HepG2 (cell line): ENCODE data around the gene LRSAM1. TPM values are rescaled to one million over a fixed set of nuclear protein-coding genes. Genes with fewer than 3 reads are reported as not detected.

ENCODE experiments used
- ARNTL ChIP-seq: sonication (generic); formaldehyde crosslinking; IDR thresholded peaks from 2 replicates; pipeline ENCODE4 v1.4.0; 2020; ENCODE audit warnings: mild to moderate bottlenecking, missing genetic modification reagents
- BRF2 ChIP-seq: sonication (generic); formaldehyde crosslinking; IDR thresholded peaks from 2 replicates; pipeline ENCODE4 v1.8.1; 2022; ENCODE audit warnings: mild to moderate bottlenecking, missing genetic modification reagents
- ERF ChIP-seq: IDR thresholded peaks from 2 replicates; pipeline ENCODE4 v1.6.1; 2018; ENCODE audit warnings: missing biosample characterization, missing genetic modification reagents
- ETV5 ChIP-seq: IDR thresholded peaks from 2 replicates; pipeline ENCODE4 v1.6.1; 2018; ENCODE audit warnings: missing biosample characterization, missing genetic modification reagents, inconsistent platforms, borderline replicate concordance
- FOSL1 ChIP-seq: sonication (generic); formaldehyde crosslinking; IDR thresholded peaks from 2 replicates; pipeline ENCODE4 v1.9.0; 2021; ENCODE audit warnings: missing genetic modification reagents, borderline replicate concordance
- FOXO1 ChIP-seq: sonication (generic); formaldehyde crosslinking; IDR thresholded peaks from 2 replicates; pipeline ENCODE4 v1.4.0; 2020; ENCODE audit warnings: missing genetic modification reagents
- HMGA1 ChIP-seq: sonication (generic); formaldehyde crosslinking; conservative IDR thresholded peaks from 2 replicates; pipeline ENCODE4 v1.4.0; 2020; ENCODE audit warnings: missing genetic modification reagents
- JUND ChIP-seq: sonication (generic); formaldehyde crosslinking; IDR thresholded peaks from 2 replicates; pipeline ENCODE4 v1.8.0; 2022; ENCODE audit warnings: mild to moderate bottlenecking, missing genetic modification reagents
- KDM4B ChIP-seq: sonication (generic); formaldehyde crosslinking; IDR thresholded peaks from 2 replicates; pipeline ENCODE4 v1.4.0; 2020; ENCODE audit warnings: missing genetic modification reagents
- KLF11 ChIP-seq: IDR thresholded peaks from 2 replicates; pipeline ENCODE4 v1.6.1; 2016; ENCODE audit warnings: missing compliant biosample characterization
- MLX ChIP-seq: IDR thresholded peaks from 2 replicates; pipeline ENCODE4 v1.6.1; 2016
- RARG ChIP-seq: sonication (generic); formaldehyde crosslinking; IDR thresholded peaks from 2 replicates; pipeline ENCODE4 v1.4.0; 2020; ENCODE audit warnings: low read depth, mild to moderate bottlenecking, missing genetic modification reagents
- SRSF1 ChIP-seq: fragments of 200-400 bp; formaldehyde crosslinking; optimal IDR thresholded peaks from 2 replicates; pipeline ENCODE3; 2017; ENCODE audit warnings: mild to moderate bottlenecking, low read depth, low read length, moderate library complexity
- SYNCRIP ChIP-seq: fragments of 200-400 bp; formaldehyde crosslinking; IDR thresholded peaks from 2 replicates; pipeline ENCODE4 v1.6.1; 2018; ENCODE audit warnings: mild to moderate bottlenecking, low read depth, low read length; ENCODE audit not compliant: insufficient read depth
- TFDP2 ChIP-seq: sonication (generic); formaldehyde crosslinking; IDR thresholded peaks from 2 replicates; pipeline ENCODE4 v1.4.0; 2020; ENCODE audit warnings: missing genetic modification reagents
- ZBTB37 ChIP-seq: sonication (generic); formaldehyde crosslinking; IDR thresholded peaks from 2 replicates; pipeline ENCODE4 v1.4.0; 2020; ENCODE audit warnings: mild to moderate bottlenecking, missing genetic modification reagents
- ZFP37 ChIP-seq: sonication (generic); formaldehyde crosslinking; IDR thresholded peaks from 2 replicates; pipeline ENCODE4 v1.4.0; 2020; ENCODE audit warnings: missing genetic modification reagents, borderline replicate concordance
- ZMAT3 ChIP-seq: sonication (generic); formaldehyde crosslinking; conservative IDR thresholded peaks from 2 replicates; pipeline ENCODE4 v1.7.0; 2021; ENCODE audit warnings: missing genetic modification reagents
- ZNF343 ChIP-seq: sonication (generic); formaldehyde crosslinking; IDR thresholded peaks from 2 replicates; pipeline ENCODE4 v1.4.0; 2020; ENCODE audit warnings: mild to moderate bottlenecking, missing genetic modification reagents
- ZNF441 ChIP-seq: sonication (generic); formaldehyde crosslinking; IDR thresholded peaks from 2 replicates; pipeline ENCODE4 v1.7.0; 2021; ENCODE audit warnings: missing genetic modification reagents, borderline replicate concordance
- ZNF704 ChIP-seq: sonication (generic); formaldehyde crosslinking; IDR thresholded peaks from 2 replicates; pipeline ENCODE4 v1.8.1; 2023; ENCODE audit warnings: mild to moderate bottlenecking, inconsistent platforms, moderate library complexity, missing genetic modification reagents, borderline replicate concordance
- ZNF709 ChIP-seq: sonication (generic); formaldehyde crosslinking; IDR thresholded peaks from 2 replicates; pipeline ENCODE4 v1.5.0; 2020; ENCODE audit warnings: mild to moderate bottlenecking, missing genetic modification reagents
- ZNF737 ChIP-seq: sonication (generic); formaldehyde crosslinking; IDR thresholded peaks from 2 replicates; pipeline ENCODE4 v1.5.0; 2020; ENCODE audit warnings: missing genetic modification reagents, mild to moderate bottlenecking, borderline replicate concordance
- ZNF883 ChIP-seq: sonication (generic); formaldehyde crosslinking; IDR thresholded peaks from 2 replicates; pipeline ENCODE4 v1.5.1; 2020; ENCODE audit warnings: mild to moderate bottlenecking, missing genetic modification reagents; ENCODE audit errors: not compliant biosample characterization
- polyA plus RNA-seq, 8 experiments: library from polyadenylated mRNA; depleted of rRNA in 3 of 8; stranded (reverse) in 7 of 8; unstranded in 1 of 8; fragments of >200 nt; fragmentation: Illumina TruSeq in 4 of 8; extraction: Trizol in 4 of 8; gene quantifications; 2 replicates each; pipeline versions ENCODE4 v1.2.1 to v1.2.3, GENCODE V29; 2011 to 2016; ENCODE audit warnings: low read depth in 4 of 8, missing spikeins in 1 of 8, mixed read lengths in 1 of 8; ENCODE audit not compliant: insufficient read depth in 1 of 8
- total RNA-seq, 5 experiments: library from RNA; depleted of rRNA; stranded (reverse); fragments of >200 nt; fragmentation: Illumina TruSeq; extraction: Trizol; gene quantifications; 2 replicates each; pipeline ENCODE4 v1.2.3, GENCODE V29; 2016; ENCODE audit warnings: low read depth in 1 of 5

Gene LRSAM1
- total and polyA plus RNA-seq, 2 of the 13 experiments (the other 11 are each of a cell fraction or from before 2014, with no cell fraction given), result 8.7 to 10.2 TPM

GRCh38 chr9:127423934-127424675 lies 27.2 kb upstream of the LRSAM1 start, which contains the start of gene ZNF79 (continued):
- TF ChIP-seq ARNTL (CRISPR knock-in tag), result no peak
- TF ChIP-seq ZFP37 (CRISPR knock-in tag), result no peak
- peak; percentile 55; the same call in 1 of the 2 replicates for TF ChIP-seq ZMAT3 (CRISPR knock-in tag)
- no peak; the same call in 1 of the 2 replicates for TF ChIP-seq ZBTB37 (CRISPR knock-in tag)
- no peak for TF ChIP-seq ZNF737 (CRISPR knock-in tag)
- peak; percentile 17; the same call in 1 of the 2 replicates for TF ChIP-seq ZNF441
- TF ChIP-seq ERF, result 0 out of 2 replicates have a peak, but pooled peaks have one; percentile 17
- no peak for TF ChIP-seq JUND (CRISPR knock-in tag)
- no peak for TF ChIP-seq FOXO1 (CRISPR knock-in tag)
- no peak for TF ChIP-seq HMGA1
- peak; percentile 60 for TF ChIP-seq TFDP2 (CRISPR knock-in tag)
- no peak; the same call in 1 of the 2 replicates for TF ChIP-seq ZNF709 (CRISPR knock-in tag)
- no peak for TF ChIP-seq SYNCRIP
- no peak for TF ChIP-seq BRF2 (CRISPR knock-in tag)
- TF ChIP-seq RARG (CRISPR knock-in tag), result no peak
- 0 out of 2 replicates have a peak, but pooled peaks have one; percentile 43 for TF ChIP-seq ZNF343 (CRISPR knock-in tag)
- no peak; the same call in 1 of the 2 replicates for TF ChIP-seq ZNF704 (CRISPR knock-in tag)
- no peak; the same call in 1 of the 2 replicates for TF ChIP-seq ETV5 (CRISPR knock-in tag)
- TF ChIP-seq KLF11, result no peak
- no peak for TF ChIP-seq KDM4B (CRISPR knock-in tag)
- 0 out of 2 replicates have a peak, but pooled peaks have one; percentile 10 for TF ChIP-seq MLX (CRISPR knock-in tag)
- no peak for TF ChIP-seq SRSF1
- no peak for TF ChIP-seq FOSL1
- no peak for TF ChIP-seq ZNF883 (CRISPR knock-in tag)
